ENCODE data around the gene IGFBP4. TPM values are rescaled to one million over a fixed set of nuclear protein-coding genes. Genes with fewer than 3 reads are reported as not detected.

The IGFBP4 gene
- total RNA-seq, 6 experiments from 2014 or later: 575 to 816 (median 659) TPM

DNA sequence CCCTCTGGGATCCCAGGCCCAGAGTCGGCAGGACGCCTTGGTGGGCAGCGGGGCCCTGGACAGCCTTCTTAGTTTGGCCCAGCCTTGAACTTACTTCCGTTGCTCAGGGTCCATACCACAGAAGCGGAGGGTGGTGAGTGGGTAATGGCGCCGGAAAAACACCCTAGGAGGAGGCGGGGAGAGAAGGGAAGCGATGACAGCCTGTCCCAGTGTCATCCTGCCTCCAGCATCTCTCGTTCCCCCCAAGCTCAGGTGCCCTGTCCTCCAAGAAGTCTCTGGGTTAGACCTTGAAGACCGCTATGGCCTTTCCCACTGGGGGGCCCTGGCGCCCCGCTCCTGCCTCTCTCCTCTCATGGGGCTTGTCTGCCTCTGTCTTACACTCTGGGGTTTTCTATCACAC, 35.2 kb downstream of the IGFBP4 start:
- H3K36me3 Mint-ChIP-seq (ENCODE audit: low read depth): no peaks in the 10 kb centered on the region
- peaks cover 2% of the 10 kb centered on the region for H3K27me3 Mint-ChIP-seq (ENCODE audit: insufficient read depth)
- TF ChIP-seq, protein P1, sequence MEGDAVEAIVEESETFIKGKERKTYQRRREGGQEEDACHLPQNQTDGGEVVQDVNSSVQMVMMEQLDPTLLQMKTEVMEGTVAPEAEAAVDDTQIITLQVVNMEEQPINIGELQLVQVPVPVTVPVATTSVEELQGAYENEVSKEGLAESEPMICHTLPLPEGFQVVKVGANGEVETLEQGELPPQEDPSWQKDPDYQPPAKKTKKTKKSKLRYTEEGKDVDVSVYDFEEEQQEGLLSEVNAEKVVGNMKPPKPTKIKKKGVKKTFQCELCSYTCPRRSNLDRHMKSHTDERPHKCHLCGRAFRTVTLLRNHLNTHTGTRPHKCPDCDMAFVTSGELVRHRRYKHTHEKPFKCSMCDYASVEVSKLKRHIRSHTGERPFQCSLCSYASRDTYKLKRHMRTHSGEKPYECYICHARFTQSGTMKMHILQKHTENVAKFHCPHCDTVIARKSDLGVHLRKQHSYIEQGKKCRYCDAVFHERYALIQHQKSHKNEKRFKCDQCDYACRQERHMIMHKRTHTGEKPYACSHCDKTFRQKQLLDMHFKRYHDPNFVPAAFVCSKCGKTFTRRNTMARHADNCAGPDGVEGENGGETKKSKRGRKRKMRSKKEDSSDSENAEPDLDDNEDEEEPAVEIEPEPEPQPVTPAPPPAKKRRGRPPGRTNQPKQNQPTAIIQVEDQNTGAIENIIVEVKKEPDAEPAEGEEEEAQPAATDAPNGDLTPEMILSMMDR (IDR thresholded peaks at IDR 0.05): no peak
- peaks cover 39% of the 10 kb centered on the region for H3K4me1 Mint-ChIP-seq (ENCODE audit: low read depth)
- H3K4me3 Mint-ChIP-seq: no peak overlapping the region
- no peak for DNase-seq
- H3K27ac Mint-ChIP-seq: no peak overlapping the region
- no peaks in the 10 kb centered on the region for H3K9me3 Mint-ChIP-seq

- no peak overlapping the region for H3K4me3 Mint-ChIP-seq
Observed at GRCh38 chr17:40479754-40480480, 36.7 kb downstream of the IGFBP4 start.

DNA sequence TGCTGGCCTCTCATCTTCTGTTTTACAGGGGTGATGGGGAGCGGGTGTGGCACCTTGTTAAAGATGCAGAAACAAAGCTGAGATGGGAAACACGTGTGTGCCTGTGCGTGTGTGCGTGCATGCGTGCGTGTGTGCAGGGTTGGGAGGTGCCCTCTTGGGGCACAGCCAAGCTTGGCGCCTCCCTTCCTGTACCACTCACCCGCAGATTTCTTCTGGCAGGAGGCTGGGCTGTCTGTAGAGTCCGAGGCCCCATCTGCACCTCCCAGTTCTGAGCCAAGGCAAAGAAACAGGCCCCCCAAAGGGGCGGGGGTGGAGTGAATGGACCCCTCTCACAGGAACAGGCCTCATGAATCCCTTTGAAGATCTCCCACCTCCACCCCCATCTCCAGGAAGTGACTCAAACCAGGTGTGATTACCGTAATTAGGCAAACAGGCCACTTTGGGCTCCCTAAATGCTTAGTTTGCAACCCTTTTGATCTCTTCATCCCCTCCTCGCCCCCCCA, 37.3 kb downstream of the IGFBP4 start:
- TF ChIP-seq, protein P1 (IDR thresholded peaks at IDR 0.05): no peak
- H3K4me3 Mint-ChIP-seq: no peak overlapping the region
- peak; percentile 22 for DNase-seq

More at GRCh38 chr17:40479754-40480480, 36.7 kb downstream of the IGFBP4 start:
- DNase-seq: no peak
- Mint-ChIP-seq H3K9me3 (no peaks in the 10 kb centered on the region), H3K36me3 (ENCODE audit: low read depth) (no peaks in the 10 kb centered on the region), H3K4me1 (ENCODE audit: low read depth) (peaks cover 52% of the 10 kb centered on the region), H3K27ac (no peak overlapping the region), H3K27me3 (ENCODE audit: insufficient read depth) (peaks cover 2% of the 10 kb centered on the region)
- TF ChIP-seq, protein P1 (IDR thresholded peaks at IDR 0.05): no peak

DNA sequence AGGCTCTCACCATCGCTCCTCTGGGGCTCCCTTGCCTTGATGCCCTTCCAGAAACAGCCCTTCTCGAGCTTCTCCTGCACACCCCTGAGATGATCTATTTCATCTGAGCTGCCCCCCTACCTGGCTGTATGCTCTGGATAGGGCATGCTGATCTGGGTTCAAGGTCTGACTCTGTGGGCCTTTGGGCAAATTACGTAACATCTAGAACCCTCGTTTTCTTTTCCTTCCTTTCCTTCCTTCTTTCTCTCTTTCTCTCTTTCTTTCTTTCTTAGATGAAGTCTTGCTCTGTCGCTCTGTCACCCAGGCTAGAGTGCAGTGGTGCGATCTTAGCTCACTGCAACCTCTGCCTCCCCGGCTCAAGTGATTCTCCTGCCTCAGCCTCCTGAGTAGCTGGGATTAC, 37.9 kb downstream of the IGFBP4 start:
- peaks cover 59% of the 10 kb centered on the region for H3K4me1 Mint-ChIP-seq (ENCODE audit: low read depth)
- no peak for DNase-seq
- H3K4me3 Mint-ChIP-seq: no peak overlapping the region
- no peaks in the 10 kb centered on the region for H3K36me3 Mint-ChIP-seq (ENCODE audit: low read depth)
- H3K27ac Mint-ChIP-seq: no peak overlapping the region
- TF ChIP-seq, protein P1 (IDR thresholded peaks at IDR 0.05): no peak
- H3K27me3 Mint-ChIP-seq (ENCODE audit: insufficient read depth): peaks cover 2% of the 10 kb centered on the region
- H3K9me3 Mint-ChIP-seq: no peaks in the 10 kb centered on the region

More for the DNA sequence above, 37.3 kb downstream of the IGFBP4 start:
- Mint-ChIP-seq H3K27me3 (ENCODE audit: insufficient read depth) (peaks cover 2% of the 10 kb centered on the region), H3K36me3 (ENCODE audit: low read depth) (no peaks in the 10 kb centered on the region), H3K4me1 (ENCODE audit: low read depth) (peaks cover 58% of the 10 kb centered on the region), H3K27ac (no peak overlapping the region), H3K9me3 (no peaks in the 10 kb centered on the region)

DNA sequence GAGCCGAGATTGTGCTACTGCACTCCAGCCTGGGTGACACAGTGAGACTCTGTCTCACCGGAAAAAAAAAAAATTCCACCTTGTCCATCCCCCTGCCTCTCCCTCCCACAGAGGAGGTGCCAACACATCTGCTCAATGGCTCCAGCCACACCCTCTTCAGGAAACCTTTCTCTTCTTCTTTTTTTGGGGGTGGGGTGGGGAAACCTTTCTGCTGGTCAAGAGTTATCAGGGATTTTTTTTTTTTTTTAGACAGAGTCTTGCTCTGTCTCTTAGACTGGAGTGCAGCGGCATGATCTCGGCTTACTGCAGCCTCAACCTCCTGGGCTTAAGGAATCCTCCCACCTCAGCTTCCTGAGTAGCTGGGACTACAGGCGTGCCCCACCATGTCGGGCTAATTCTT, 39.5 kb downstream of the IGFBP4 start:
- TF ChIP-seq, protein P1 (IDR thresholded peaks at IDR 0.05): no peak
- peaks cover 2% of the 10 kb centered on the region; the same call in 1 of the 2 replicates for H3K27me3 Mint-ChIP-seq (ENCODE audit: insufficient read depth)
- H3K4me3 Mint-ChIP-seq: no peak overlapping the region
- no peaks in the 10 kb centered on the region for H3K36me3 Mint-ChIP-seq (ENCODE audit: low read depth)
- H3K27ac Mint-ChIP-seq: no peak overlapping the region
- H3K9me3 Mint-ChIP-seq: no peaks in the 10 kb centered on the region
- DNase-seq: no peak
- peaks cover 71% of the 10 kb centered on the region for H3K4me1 Mint-ChIP-seq (ENCODE audit: low read depth)
